Left ventricle myocardium superior (tissue), 1 donor: ENCODE data around the gene MAPKAPK3. TPM values are rescaled to one million over a fixed set of nuclear protein-coding genes. Genes with fewer than 3 reads are reported as not detected.

ENCODE experiments used
- ATAC-seq: fragments of 200-7000 bp; cut with Tn5 transposase; one replicate; pipeline ENCODE4 v1.9.1; 2020; ENCODE audit warnings: mild to moderate bottlenecking, moderate library complexity
- DNase-seq: peaks from one replicate; pipeline ENCODE4 v3.0.0-alpha.2; 2020
- intact Hi-C: fragments of 100-400 bp; cut with micrococcal nuclease; formaldehyde crosslinking; loops from one replicate; pipeline ENCODE4 v1.11.0; 2022
- total RNA-seq: library from RNA; stranded (reverse); fragmentation: NEBNext Ultra II Directional; extraction: Animal tissue kit (Norgen Biotek cat#: 25700); gene quantifications from one replicate; pipeline ENCODE4 v1.2.1, GENCODE V29; 2021
- donor health status: DM: no; HTN: yes; CAD: no; lungs with severe emphysema.

The MAPKAPK3 gene
- total RNA-seq, 1 donor from 2014 or later, result 473 TPM

- intact Hi-C loops, result no loop called here
- DNase-seq (no peak), ATAC-seq (no peak)
Observed at GRCh38 chr3:50620420-50620819, 3.5 kb downstream of the MAPKAPK3 start.

DNA sequence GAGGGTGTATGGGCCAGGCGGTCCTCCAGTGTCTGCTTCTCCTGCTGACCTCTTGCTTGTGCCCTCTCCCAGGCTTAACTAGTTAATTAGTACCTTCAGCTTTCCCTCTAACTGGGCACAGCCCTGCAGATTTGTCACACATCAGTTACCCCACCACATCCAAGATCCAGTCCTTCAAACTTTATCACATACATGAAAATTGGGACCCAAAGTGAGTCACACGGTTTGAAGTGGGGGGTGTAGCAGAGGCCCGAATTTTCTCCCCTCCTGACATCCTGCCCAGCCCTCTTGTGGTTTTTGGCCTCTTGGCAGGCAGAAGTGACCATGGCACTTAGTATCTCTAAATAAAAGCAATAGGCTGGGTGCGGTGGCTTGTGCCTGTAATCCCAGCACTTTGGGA, 3.9 kb downstream of the MAPKAPK3 start:
- intact Hi-C loops, result no loop called here
- ATAC-seq, result peak; percentile 0
- no peak for DNase-seq

- intact Hi-C loops, result no loop called here
- DNase-seq, result no peak
- no peak for ATAC-seq
Observed at GRCh38 chr3:50622881-50623280, 5.9 kb downstream of the MAPKAPK3 start.

GRCh38 chr3:50623840-50624474, 7.0 kb downstream of the MAPKAPK3 start:
- ATAC-seq (no peak), DNase-seq (no peak)
- intact Hi-C loops, result no loop called here

DNA sequence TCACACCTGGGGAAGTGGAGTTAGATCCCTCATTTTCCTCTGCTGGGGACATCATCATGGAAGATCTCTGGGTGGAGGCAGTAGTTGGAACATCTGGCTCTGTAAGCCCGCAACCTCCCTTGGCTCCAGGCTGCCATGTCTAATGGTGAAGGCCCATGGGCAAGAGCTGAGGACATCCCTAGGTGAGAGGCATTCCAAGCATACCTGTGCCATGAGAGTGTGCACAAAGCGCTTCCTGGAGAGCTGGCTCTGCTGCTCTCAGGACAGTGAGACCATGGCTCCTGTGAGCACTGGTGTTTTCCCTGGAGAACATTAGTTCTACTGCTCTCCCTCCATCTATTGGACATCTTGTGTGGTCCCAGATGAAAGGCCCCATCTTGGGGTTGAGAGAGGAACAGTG, 7.7 kb downstream of the MAPKAPK3 start:
- ATAC-seq, result no peak
- intact Hi-C loops, result no loop called here
- no peak for DNase-seq

GRCh38 chr3:50625231-50626182, 8.6 kb downstream of the MAPKAPK3 start:
- no peak for DNase-seq
- ATAC-seq, result peak; percentile 9
- intact Hi-C loops, result no loop called here

- intact Hi-C loops, result no loop called here
- DNase-seq (no peak), ATAC-seq (no peak)
Observed at GRCh38 chr3:50626401-50626800, 9.4 kb downstream of the MAPKAPK3 start.

DNA sequence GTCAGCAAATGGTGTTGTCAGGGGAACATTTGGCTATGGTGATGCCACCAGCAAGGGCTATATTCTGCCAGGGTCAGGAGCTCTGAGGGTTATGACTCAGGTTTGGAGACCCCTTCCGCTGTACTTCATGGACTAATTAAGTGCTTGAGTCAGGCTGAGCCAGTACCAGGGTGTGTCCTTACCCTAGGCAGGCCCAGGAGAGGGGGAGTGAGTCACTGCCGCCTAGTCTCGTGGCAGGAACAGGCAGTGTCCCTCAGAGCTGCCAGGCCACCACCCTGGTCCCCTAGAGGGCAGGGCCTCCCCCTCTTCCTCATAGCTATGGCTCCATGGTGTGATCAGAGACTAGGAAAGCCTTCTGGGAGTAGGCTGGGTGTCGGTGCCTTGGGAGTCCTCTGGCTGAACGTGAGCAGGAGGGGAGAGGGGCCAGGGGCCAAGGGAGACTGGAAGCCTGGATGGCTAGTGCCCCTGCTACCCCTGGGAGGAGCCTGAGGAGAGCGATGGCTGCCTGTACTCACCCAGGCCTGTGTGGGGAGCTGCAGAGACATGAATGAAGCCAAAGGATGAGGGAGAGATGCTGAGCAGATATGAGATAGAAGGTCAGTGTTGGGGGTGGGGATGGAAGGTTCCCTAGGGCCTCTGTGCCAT, 10.6 kb downstream of the MAPKAPK3 start:
- intact Hi-C loops, result no loop called here
- peak; percentile 86 for ATAC-seq
- DNase-seq, result peak; percentile 65

GRCh38 chr3:50628601-50629000, 11.7 kb downstream of the MAPKAPK3 start:
- intact Hi-C loops, result no loop called here
- DNase-seq, result no peak
- no peak for ATAC-seq

GRCh38 chr3:50630394-50630793, 13.4 kb downstream of the MAPKAPK3 start:
- ATAC-seq (no peak), DNase-seq (no peak)
- intact Hi-C loops, result no loop called here

GRCh38 chr3:50630877-50631276, 13.9 kb downstream of the MAPKAPK3 start:
- DNase-seq (no peak), ATAC-seq (no peak)
- intact Hi-C loops, result no loop called here

DNA sequence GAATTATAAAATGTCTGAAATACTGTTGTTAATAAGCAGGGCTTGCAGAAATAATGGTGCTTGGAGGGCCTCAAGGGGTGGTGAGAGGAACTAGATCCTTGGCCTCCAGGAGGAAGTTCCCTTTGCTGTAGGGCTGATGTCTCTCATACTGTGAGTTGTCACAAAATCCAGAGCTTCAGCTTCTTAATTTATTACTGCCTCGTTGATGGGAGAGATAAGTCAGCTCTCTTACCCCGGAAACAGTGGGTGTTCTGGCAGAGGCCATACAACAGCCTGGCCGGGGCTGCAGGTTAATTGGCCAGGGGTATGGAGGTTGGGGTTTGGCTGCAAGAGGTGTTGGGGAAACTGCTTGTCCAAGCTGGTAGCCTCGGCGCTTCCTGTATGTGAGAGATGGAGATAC, 15.5 kb downstream of the MAPKAPK3 start:
- intact Hi-C loops, result no loop called here
- DNase-seq (no peak), ATAC-seq (no peak)

DNA sequence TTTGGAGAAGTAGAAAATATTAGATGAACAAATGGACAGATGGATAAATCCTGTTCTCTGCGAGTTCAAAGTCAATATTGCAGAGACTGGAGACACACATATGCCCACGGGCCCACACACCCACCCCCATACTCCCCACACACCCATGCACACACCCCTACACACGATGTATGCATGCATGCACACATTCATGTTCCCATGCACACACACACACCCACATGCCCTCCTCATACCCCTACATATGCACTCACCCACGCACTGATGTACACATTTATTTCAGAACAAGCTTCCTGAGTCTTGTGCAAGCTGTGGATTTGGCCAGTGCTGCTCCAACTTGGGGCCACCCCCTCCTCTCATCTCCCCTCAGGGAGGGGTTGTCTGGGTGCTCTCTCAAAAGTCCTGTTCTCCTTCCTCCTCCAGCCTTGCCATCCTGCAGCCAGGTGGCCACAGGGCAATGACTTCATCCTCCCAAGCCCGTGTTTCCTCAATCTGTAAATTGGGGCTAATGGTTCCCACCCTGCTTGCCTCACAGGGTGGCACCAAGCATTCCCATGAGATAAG, 16.4 kb downstream of the MAPKAPK3 start:
- ATAC-seq (no peak), DNase-seq (no peak)
- intact Hi-C loops, result no loop called here

DNA sequence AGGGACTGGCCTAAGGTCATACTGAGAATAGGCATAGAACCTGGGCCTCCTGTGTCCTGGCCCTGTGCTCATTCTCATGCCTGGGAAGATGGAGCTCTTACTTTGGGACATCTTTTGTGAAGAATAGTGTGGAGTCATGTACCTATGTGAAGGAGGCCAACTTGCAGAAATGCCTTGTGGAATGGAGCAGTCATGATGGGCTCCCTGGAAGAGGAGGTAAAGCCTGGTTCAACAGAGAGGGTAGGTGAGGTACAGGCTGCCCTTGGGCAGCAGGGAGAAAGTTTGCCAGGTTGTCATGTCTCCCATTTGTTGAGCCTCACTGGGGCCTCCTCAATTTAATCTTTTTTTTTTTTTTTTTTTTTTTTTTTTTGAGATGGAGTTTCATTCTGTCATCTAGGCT, 18.1 kb downstream of the MAPKAPK3 start:
- no peak for DNase-seq
- no peak for ATAC-seq
- intact Hi-C loops, result no loop called here

DNA sequence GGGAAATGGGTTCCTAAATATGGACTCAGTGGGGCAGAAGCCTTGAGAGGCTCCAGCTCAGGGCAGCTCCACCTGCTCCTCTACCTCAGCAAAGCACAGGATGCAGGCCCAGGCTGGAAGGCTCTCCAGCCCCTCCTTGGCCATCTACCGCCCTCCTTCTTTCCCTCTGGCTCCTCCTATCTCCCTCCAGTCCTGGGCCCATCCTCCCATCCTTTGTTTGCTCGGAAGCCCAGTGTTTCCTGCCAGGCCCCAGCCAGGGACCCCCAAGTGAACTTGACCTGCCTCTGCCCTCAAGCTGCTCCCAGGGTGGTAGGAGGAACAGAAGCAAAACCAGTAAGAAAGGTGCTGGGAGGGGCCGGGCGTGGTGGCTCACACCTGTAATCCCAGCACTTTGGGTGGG, 20.1 kb downstream of the MAPKAPK3 start:
- ATAC-seq (no peak), DNase-seq (no peak)
- intact Hi-C loops, result no loop called here

GRCh38 chr3:50637945-50638344, 21.0 kb downstream of the MAPKAPK3 start:
- no peak for DNase-seq
- intact Hi-C loops, result no loop called here
- ATAC-seq, result peak; percentile 33

GRCh38 chr3:50639055-50639494, 22.1 kb downstream of the MAPKAPK3 start:
- peak; percentile 57 for ATAC-seq
- no peak for DNase-seq
- intact Hi-C loops, result no loop called here

- intact Hi-C loops, result no loop called here
- DNase-seq, result no peak
- no peak for ATAC-seq
Observed at GRCh38 chr3:50642382-50642781, 25.4 kb downstream of the MAPKAPK3 start.

- ATAC-seq, result peak; percentile 11
- intact Hi-C loops, result no loop called here
- no peak for DNase-seq
Observed at GRCh38 chr3:50644561-50644960, 27.6 kb downstream of the MAPKAPK3 start.

DNA sequence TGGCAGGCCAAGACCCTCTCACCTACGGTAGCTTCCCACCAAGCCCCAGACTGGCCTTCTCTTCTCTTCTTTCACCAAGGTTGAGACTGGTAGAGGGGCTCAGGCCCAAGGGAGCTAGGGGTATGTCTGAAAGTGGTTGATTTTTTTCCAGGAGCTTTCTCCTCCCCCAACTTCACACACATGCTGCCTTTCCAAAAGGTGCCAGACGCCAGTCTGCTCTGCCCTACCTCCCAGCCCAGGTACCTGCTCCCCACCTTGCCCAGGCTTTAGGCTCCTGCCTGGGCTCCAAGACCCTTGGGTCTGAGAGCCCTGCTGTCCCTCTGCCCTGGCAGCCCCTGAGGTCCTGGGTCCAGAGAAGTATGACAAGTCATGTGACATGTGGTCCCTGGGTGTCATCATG, 28.4 kb downstream of the MAPKAPK3 start:
- intact Hi-C loops, result no loop called here
- no peak for ATAC-seq
- no peak for DNase-seq
